H9 (cell line): ENCODE data around the gene DPCD. TPM values are rescaled to one million over a fixed set of nuclear protein-coding genes. Genes with fewer than 3 reads are reported as not detected.

Experiments
- DNase-seq: peaks from one replicate; pipeline ENCODE4 v3.0.0-alpha.2; 2017
- H2AFZ ChIP-seq: one replicate; pipeline ENCODE4 v1.6.1; 2013; ENCODE audit warnings: mild to moderate bottlenecking, low read length, control low read depth, moderate library complexity
- H2AK5ac ChIP-seq: 2 replicates; pipeline ENCODE4 v1.6.1; 2013; ENCODE audit warnings: low read length, control low read depth, mixed read lengths; ENCODE audit not compliant: insufficient read length
- H2BK120ac ChIP-seq: one replicate; pipeline ENCODE4 v1.6.1; 2013; ENCODE audit warnings: low read depth, mild to moderate bottlenecking, low read length, control low read depth, inconsistent platforms; ENCODE audit not compliant: poor library complexity, severe bottlenecking
- H2BK12ac ChIP-seq: 2 replicates; pipeline ENCODE4 v1.6.1; 2013; ENCODE audit warnings: low read length, control low read depth, mixed read lengths, low read depth; ENCODE audit not compliant: insufficient read length
- H2BK15ac ChIP-seq: 2 replicates; pipeline ENCODE4 v1.6.1; 2013; ENCODE audit warnings: low read depth, low read length, control low read depth
- H2BK20ac ChIP-seq: one replicate; pipeline ENCODE4 v1.6.1; 2013; ENCODE audit warnings: low read depth, mild to moderate bottlenecking, low read length, control low read depth, inconsistent platforms; ENCODE audit not compliant: poor library complexity, severe bottlenecking
- H2BK5ac ChIP-seq: 2 replicates; pipeline ENCODE4 v1.6.1; 2013; ENCODE audit warnings: low read length, control low read depth, mixed read lengths; ENCODE audit not compliant: insufficient read length
- H3K14ac ChIP-seq: 2 replicates; pipeline ENCODE4 v1.6.1; 2013; ENCODE audit warnings: low read length, control low read depth; ENCODE audit not compliant: insufficient read depth
- H3K18ac ChIP-seq: 2 replicates; pipeline ENCODE4 v1.6.1; 2013; ENCODE audit warnings: low read depth, mild to moderate bottlenecking, mixed read lengths, low read length, control low read depth; ENCODE audit not compliant: insufficient read length
- H3K23ac ChIP-seq: 2 replicates; pipeline ENCODE4 v1.6.1; 2013; ENCODE audit warnings: low read length, control low read depth, mixed read lengths, low read depth; ENCODE audit not compliant: insufficient read length
- H3K23me2 ChIP-seq: 2 replicates; pipeline ENCODE4 v1.6.1; 2013; ENCODE audit warnings: low read depth, mild to moderate bottlenecking, mixed read lengths, low read length, control low read depth; ENCODE audit not compliant: insufficient read length, poor library complexity, severe bottlenecking
- H3K27ac ChIP-seq: 2 replicates; pipeline ENCODE4 v1.5.1; 2013; ENCODE audit warnings: low read length, control low read depth, mixed read lengths, low read depth; ENCODE audit not compliant: insufficient read length
- H3K27me3 ChIP-seq: 2 replicates; pipeline ENCODE4 v1.6.1; 2013; ENCODE audit warnings: low read length, control low read depth, inconsistent platforms; ENCODE audit not compliant: insufficient read depth
- H3K4ac ChIP-seq: 2 replicates; pipeline ENCODE4 v1.6.1; 2013; ENCODE audit warnings: low read depth, mild to moderate bottlenecking, control low read depth, inconsistent platforms, low read length, moderate library complexity
- H3K4me1 ChIP-seq: 2 replicates; pipeline ENCODE4 v1.6.1; 2013; ENCODE audit warnings: low read length, control low read depth, inconsistent platforms; ENCODE audit not compliant: insufficient read depth
- H3K4me2 ChIP-seq: 2 replicates; pipeline ENCODE4 v1.6.1; 2013; ENCODE audit warnings: low read length, control low read depth, mixed read lengths; ENCODE audit not compliant: insufficient read length, insufficient read depth
- H3K56ac ChIP-seq: 2 replicates; pipeline ENCODE4 v1.6.1; 2013; ENCODE audit warnings: low read depth, mild to moderate bottlenecking, mixed read lengths, low read length, control low read depth; ENCODE audit not compliant: insufficient read length
- H3K79me1 ChIP-seq: 2 replicates; pipeline ENCODE4 v1.6.1; 2013; ENCODE audit warnings: low read depth, mild to moderate bottlenecking, moderate library complexity, low read length, control low read depth, inconsistent platforms; ENCODE audit not compliant: insufficient read depth, poor library complexity, severe bottlenecking
- H3K79me2 ChIP-seq: 2 replicates; pipeline ENCODE4 v1.6.1; 2013; ENCODE audit warnings: low read length, control low read depth, inconsistent platforms; ENCODE audit not compliant: insufficient read depth
- H3K9ac ChIP-seq: 2 replicates; pipeline ENCODE4 v1.6.1; 2013; ENCODE audit warnings: low read length, control low read depth, mixed read lengths; ENCODE audit not compliant: insufficient read length; ENCODE audit errors: extremely low read depth
- H3K9me3 ChIP-seq: one replicate; pipeline ENCODE4 v1.6.1; 2013; ENCODE audit warnings: low read depth, low read length, inconsistent platforms; ENCODE audit not compliant: control insufficient read depth
- H3T11ph ChIP-seq: one replicate; pipeline ENCODE4 v1.6.1; 2013; ENCODE audit warnings: mild to moderate bottlenecking, low read length, control low read depth, inconsistent platforms
- H4K20me1 ChIP-seq: one replicate; pipeline ENCODE4 v1.6.1; 2013; ENCODE audit not compliant: control insufficient read depth, insufficient read length, insufficient read depth
- H4K5ac ChIP-seq: 2 replicates; pipeline ENCODE4 v1.6.1; 2013; ENCODE audit warnings: low read depth, mild to moderate bottlenecking, mixed read lengths, low read length, control low read depth; ENCODE audit not compliant: insufficient read length
- H4K8ac ChIP-seq: replicated peaks from 2 replicates; pipeline ENCODE4 v1.6.1; 2013; ENCODE audit warnings: low read length, control low read depth, mixed read lengths, low read depth; ENCODE audit not compliant: insufficient read length
- H4K91ac ChIP-seq: 2 replicates; pipeline ENCODE4 v1.6.1; 2013; ENCODE audit warnings: low read depth, mild to moderate bottlenecking, moderate library complexity, mixed read lengths, low read length, control low read depth; ENCODE audit not compliant: insufficient read length
- H3K27ac Mint-ChIP-seq, 3 experiments: 2 replicates in 2 of 3; 3 replicates in 1 of 3; pipeline ENCODE4 v1.8.0; 2020 to 2021; ENCODE audit warnings: mixed read lengths in 3 of 3, mild to moderate bottlenecking in 1 of 3, moderate library complexity in 1 of 3
- H3K27me3 Mint-ChIP-seq: 2 replicates; pipeline ENCODE4 v1.8.0; 2021; ENCODE audit warnings: low read depth, mild to moderate bottlenecking, moderate library complexity, mixed read lengths
- H3K36me3 Mint-ChIP-seq, 3 experiments: 2 replicates in 2 of 3; 3 replicates in 1 of 3; pipeline ENCODE4 v1.8.0; 2020 to 2021; ENCODE audit warnings: low read depth in 3 of 3, mixed read lengths in 3 of 3; ENCODE audit not compliant: insufficient read depth in 1 of 3
- H3K4me1 Mint-ChIP-seq, 2 experiments: 2 replicates each; pipeline ENCODE4 v1.8.0; 2020; ENCODE audit warnings: mixed read lengths in 2 of 2
- H3K4me3 Mint-ChIP-seq, 2 experiments: 2 replicates in 1 of 2; 3 replicates in 1 of 2; pipeline ENCODE4 v1.8.0; 2020 to 2021; ENCODE audit warnings: mild to moderate bottlenecking in 2 of 2, mixed read lengths in 2 of 2, moderate library complexity in 1 of 2
- H3K9me3 Mint-ChIP-seq, 2 experiments: 2 replicates in 1 of 2; 3 replicates in 1 of 2; pipeline ENCODE4 v1.8.0; 2020; ENCODE audit warnings: mild to moderate bottlenecking in 2 of 2, mixed read lengths in 2 of 2, moderate library complexity in 1 of 2
- CTCF ChIP-seq: fragments of 200-600 bp; sonication (generic); conservative IDR thresholded peaks from 3 replicates; pipeline ENCODE4 v1.8.0; 2021; ENCODE audit warnings: antibody characterized with exemption, mild to moderate bottlenecking
- WGBS: extraction: QIAGEN DNeasy Blood & Tissue Kit; methylation state at CpG from one replicate; pipeline ENCODE4 v1.1.7; 2013; ENCODE audit warnings: missing lambda C conversion rate, low lambda C conversion rate, mixed read lengths; ENCODE audit not compliant: insufficient read length; ENCODE audit errors: extremely low coverage; 5-methylcytosine and 5-hydroxymethylcytosine counted together
- total RNA-seq: library from RNA; stranded (reverse); gene quantifications from 2 replicates; pipeline ENCODE4 v1.2.1, GENCODE V29; 2021

The DPCD gene
- total RNA-seq, 1 experiment from 2014 or later = 21.8 TPM

- Histone ChIP-seq H2AK5ac (no peak overlapping the region), H3K9me3 (no peaks in the 10 kb centered on the region), H3K79me2 (no peaks in the 10 kb centered on the region), H3K23me2 (no peaks in the 10 kb centered on the region), H3K4me2 (no peak overlapping the region), H3K18ac (no peak overlapping the region), H2BK20ac (no peak overlapping the region), H3K56ac (no peak overlapping the region), H3K4ac (no peak overlapping the region), H3K79me1 (no peaks in the 10 kb centered on the region), H2AFZ (no peak overlapping the region), H3K9ac (no peak overlapping the region), H2BK120ac (no peak overlapping the region), H2BK12ac (no peak overlapping the region), H4K8ac (no peak overlapping the region), H3K27me3 (no peaks in the 10 kb centered on the region), H4K20me1 (no peaks in the 10 kb centered on the region), H3T11ph (no peak overlapping the region), H3K23ac (no peak overlapping the region), H2BK5ac (no peak overlapping the region), H4K91ac (no peak overlapping the region), H4K5ac (no peak overlapping the region), H3K4me1 (no peaks in the 10 kb centered on the region), H2BK15ac (no peak overlapping the region), H3K27ac (no peak overlapping the region), H3K14ac (no peak overlapping the region)
- Mint-ChIP-seq H3K4me3 (no peak overlapping the region), H3K27me3 (no peaks in the 10 kb centered on the region; the same call in 1 of the 2 replicates), H3K36me3 (peaks cover 0 to 12% (median 9%) of the 10 kb centered on the region in 3 experiments; a peak in 6 of 7 replicates), H3K4me1 (peaks cover 21 to 35% of the 10 kb centered on the region in 2 experiments), H3K9me3 (no peaks in the 10 kb centered on the region), H3K27ac (no peak overlapping the region)
- no peak for DNase-seq
- TF ChIP-seq CTCF = no peak
- WGBS = no CpG with 5 or more reads among the region's 1 CpG
Observed at GRCh38 chr10:101601541-101601940, 13.4 kb downstream of the DPCD start.
